ENCODE results near the gene TRPM3.

Gene TRPM3

GRCh38 chr9:70813141-70813540, 308.3 kb downstream of the TRPM3 start:
- DNase-seq: no peak

- DNase-seq: no peak
These were observed 309.8 kb downstream of the TRPM3 start for GRCh38 chr9:70811638-70812037.

- DNase-seq: no peak
These were observed 314.5 kb downstream of the TRPM3 start for GRCh38 chr9:70806875-70807274.

- DNase-seq: no peak
These were observed 315.5 kb downstream of the TRPM3 start for GRCh38 chr9:70805949-70806348.

- no peak for DNase-seq
These were observed 318.5 kb downstream of the TRPM3 start for GRCh38 chr9:70802758-70803436.

GRCh38 chr9:70802206-70802605, 319.2 kb downstream of the TRPM3 start:
- peak; percentile 28 for DNase-seq

GRCh38 chr9:70801181-70801829, 320.1 kb downstream of the TRPM3 start:
- no peak for DNase-seq

- no peak for DNase-seq
These were observed 323.4 kb downstream of the TRPM3 start for GRCh38 chr9:70798018-70798417.

- no peak for DNase-seq
These were observed 325.6 kb downstream of the TRPM3 start for GRCh38 chr9:70795841-70796240.

- DNase-seq: no peak
These were observed 328.6 kb downstream of the TRPM3 start for GRCh38 chr9:70792796-70793195.

GRCh38 chr9:70791936-70792335, 329.5 kb downstream of the TRPM3 start:
- no peak for DNase-seq

GRCh38 chr9:70789086-70789485, 332.3 kb downstream of the TRPM3 start:
- DNase-seq: no peak

GRCh38 chr9:70784456-70784855, 337.0 kb downstream of the TRPM3 start:
- DNase-seq: no peak

GRCh38 chr9:70778568-70778967, 342.9 kb downstream of the TRPM3 start:
- no peak for DNase-seq

GRCh38 chr9:70773579-70773978, 347.8 kb downstream of the TRPM3 start:
- no peak for DNase-seq

GRCh38 chr9:70772601-70773000, 348.8 kb downstream of the TRPM3 start:
- no peak for DNase-seq

- DNase-seq: no peak
These were observed 355.5 kb downstream of the TRPM3 start for GRCh38 chr9:70765946-70766345.

GRCh38 chr9:70761139-70761670, 360.2 kb downstream of the TRPM3 start:
- no peak for DNase-seq

GRCh38 chr9:70760228-70760627, 361.2 kb downstream of the TRPM3 start:
- no peak for DNase-seq

GRCh38 chr9:70753311-70753710, 368.1 kb downstream of the TRPM3 start:
- DNase-seq: no peak

GRCh38 chr9:70749066-70749465, 372.4 kb downstream of the TRPM3 start:
- no peak for DNase-seq

- DNase-seq: peak; percentile 52
These were observed 374.1 kb downstream of the TRPM3 start for GRCh38 chr9:70747261-70747718.

- peak; percentile 60 for DNase-seq
These were observed 374.7 kb downstream of the TRPM3 start for GRCh38 chr9:70746760-70747159.

GRCh38 chr9:70746316-70746715, 375.1 kb downstream of the TRPM3 start:
- DNase-seq: no peak
